Hepatocyte (in vitro differentiated cells): ENCODE results near the gene KRTAP10-2. TPM values are rescaled to one million over a fixed set of nuclear protein-coding genes. Genes with fewer than 3 reads are reported as not detected.
"Not testable (repeated sequence)": the region's sequence is repeated elsewhere in the genome, so short reads cannot be mapped to it uniquely, and the experiment has no call there.

Experiments
- DNase-seq: peaks from one replicate; pipeline ENCODE4 v3.0.0-alpha.2; 2016; ENCODE audit warnings: low spot score
- H2AFZ ChIP-seq: fragments of 200-600 bp; sonication (generic); 2 replicates; pipeline ENCODE4 v1.6.0; 2016; ENCODE audit warnings: antibody characterized with exemption, mild to moderate bottlenecking
- H3K27ac ChIP-seq: fragments of 200-600 bp; sonication (generic); 2 replicates; pipeline ENCODE4 v1.5.1; 2016; ENCODE audit warnings: mild to moderate bottlenecking
- H3K27me3 ChIP-seq: fragments of 200-600 bp; sonication (generic); 2 replicates; pipeline ENCODE4 v1.6.1; 2016
- H3K36me3 ChIP-seq: fragments of 200-600 bp; sonication (generic); replicated peaks from 2 replicates; pipeline ENCODE4 v1.5.1; 2016; ENCODE audit warnings: low read depth; ENCODE audit not compliant: insufficient read depth
- H3K4me1 ChIP-seq: fragments of 200-600 bp; sonication (generic); 2 replicates; pipeline ENCODE4 v1.5.1; 2016; ENCODE audit warnings: mild to moderate bottlenecking, moderate library complexity; ENCODE audit not compliant: insufficient read depth
- H3K4me2 ChIP-seq: fragments of 200-600 bp; sonication (generic); 2 replicates; pipeline ENCODE4 v1.6.0; 2016
- H3K4me3 ChIP-seq: fragments of 200-600 bp; sonication (generic); 2 replicates; pipeline ENCODE4 v1.5.1; 2016; ENCODE audit warnings: mild to moderate bottlenecking
- H3K79me2 ChIP-seq: fragments of 200-600 bp; sonication (generic); 2 replicates; pipeline ENCODE4 v1.6.0; 2017; ENCODE audit warnings: mild to moderate bottlenecking
- H3K9me2 ChIP-seq: fragments of 200-600 bp; sonication (generic); replicated peaks from 2 replicates; pipeline ENCODE4 v1.6.0; 2017; ENCODE audit warnings: mild to moderate bottlenecking; ENCODE audit not compliant: insufficient read depth
- H3K9me3 ChIP-seq: fragments of 200-600 bp; sonication (generic); 2 replicates; pipeline ENCODE4 v1.5.1; 2016; ENCODE audit warnings: low read depth, mild to moderate bottlenecking
- H4K20me1 ChIP-seq: fragments of 200-600 bp; sonication (generic); 2 replicates; pipeline ENCODE4 v1.6.0; 2016; ENCODE audit warnings: mild to moderate bottlenecking; ENCODE audit not compliant: insufficient read depth, poor library complexity, severe bottlenecking
- CTCF ChIP-seq: fragments of 200-600 bp; sonication (generic); IDR thresholded peaks from 2 replicates; pipeline ENCODE4 v1.5.1; 2016; ENCODE audit warnings: antibody characterized with exemption, mild to moderate bottlenecking; ENCODE audit not compliant: poor library complexity
- EZH2 ChIP-seq: fragments of 200-600 bp; sonication (generic); IDR thresholded peaks from 2 replicates; pipeline ENCODE4 v1.6.1; 2016; ENCODE audit warnings: antibody characterized with exemption, mild to moderate bottlenecking, borderline replicate concordance
- EZH2phosphoT487 ChIP-seq: fragments of 200-600 bp; sonication (generic); IDR thresholded peaks from one replicate; pipeline ENCODE4 v1.6.1; 2018; ENCODE audit warnings: antibody characterized with exemption, mild to moderate bottlenecking, low read depth, moderate library complexity; ENCODE audit not compliant: unreplicated experiment, severe bottlenecking
- WGBS: methylation state at CpG from one replicate; pipeline ENCODE4 v1.1.6; 2016; ENCODE audit warnings: low lambda C conversion rate; ENCODE audit errors: missing lambda C conversion rate; 5-methylcytosine and 5-hydroxymethylcytosine counted together
- polyA plus RNA-seq: library from polyadenylated mRNA; unstranded; fragments of >200 nt; fragmentation: Nextera tagmentation; extraction: Ambion mirVana; gene quantifications from 2 replicates; pipeline ENCODE4 v1.2.1, GENCODE V29; 2016
- total RNA-seq: library from RNA; depleted of rRNA; stranded (reverse); fragments of >200 nt; gene quantifications from 2 replicates; pipeline ENCODE4 v1.2.3, GENCODE V29; 2014

Gene KRTAP10-2
- total and polyA plus RNA-seq, 2 experiments from 2014 or later: not detected

- 96% methylated on average over 3 of the region's 3 CpGs for WGBS
- Histone ChIP-seq H3K4me1 (no peaks in the 10 kb centered on the region), H3K9me2 (no peaks in the 10 kb centered on the region), H3K36me3 (no peaks in the 10 kb centered on the region), H2AFZ (no peak overlapping the region), H4K20me1 (no peaks in the 10 kb centered on the region), H3K79me2 (no peaks in the 10 kb centered on the region), H3K9me3 (no peaks in the 10 kb centered on the region), H3K4me2 (no peak overlapping the region), H3K4me3 (no peak overlapping the region), H3K27me3 (peaks cover 4% of the 10 kb centered on the region), H3K27ac (no peak overlapping the region)
- no peak for DNase-seq
- TF ChIP-seq EZH2phosphoT487 (no peak), CTCF (no peak), EZH2 (no peak)
Observed at GRCh38 chr21:44581158-44581557, 29.9 kb upstream of the KRTAP10-2 start.

- not testable (repeated sequence) for H3K36me3 ChIP-seq, H3K27me3 ChIP-seq, H3K27ac ChIP-seq, H3K4me2 ChIP-seq, H3K4me1 ChIP-seq, H3K4me3 ChIP-seq, DNase-seq, H3K79me2 ChIP-seq, H3K9me2 ChIP-seq, H4K20me1 ChIP-seq, H2AFZ ChIP-seq, H3K9me3 ChIP-seq
- 78% methylated on average over 17 of the region's 19 CpGs for WGBS
Observed at GRCh38 chr21:44580231-44580821, 29.0 kb upstream of the KRTAP10-2 start, which contains the start of gene KRTAP10-5. TSS of gene KRTAP10-5 (minus strand) at chr21:44580604. CDS start at chr21:44580578, 26 bp downstream.

- no peak overlapping the region for H3K27ac ChIP-seq
- no peak overlapping the region for H3K4me3 ChIP-seq
- H2AFZ ChIP-seq: no peak overlapping the region
- no peaks in the 10 kb centered on the region for H3K9me3 ChIP-seq
- no peaks in the 10 kb centered on the region for H3K79me2 ChIP-seq
- peaks cover 4% of the 10 kb centered on the region for H3K27me3 ChIP-seq
- 89% methylated on average over 6 of the region's 7 CpGs for WGBS
- TF ChIP-seq CTCF (no peak), EZH2 (no peak), EZH2phosphoT487 (no peak)
- no peak overlapping the region for H3K4me2 ChIP-seq
- no peaks in the 10 kb centered on the region for H4K20me1 ChIP-seq
- H3K9me2 ChIP-seq: no peaks in the 10 kb centered on the region
- H3K4me1 ChIP-seq: peaks cover 3% of the 10 kb centered on the region
- no peak for DNase-seq
- no peaks in the 10 kb centered on the region for H3K36me3 ChIP-seq
Observed at GRCh38 chr21:44579833-44580144, 28.5 kb upstream of the KRTAP10-2 start.

GRCh38 chr21:44579056-44579832 lies 27.9 kb upstream of the KRTAP10-2 start:
- WGBS: 92% methylated on average over 9 of the region's 22 CpGs
- DNase-seq: no peak

More at GRCh38 chr21:44579056-44579832, 27.9 kb upstream of the KRTAP10-2 start:
- H3K27me3 ChIP-seq: peaks cover under 1% of the 10 kb centered on the region
- no peak overlapping the region for H3K4me2 ChIP-seq
- TF ChIP-seq EZH2phosphoT487 (no peak), EZH2 (no peak), CTCF (no peak)
- H3K4me1 ChIP-seq: peaks cover 3% of the 10 kb centered on the region
- H4K20me1 ChIP-seq: no peaks in the 10 kb centered on the region
- H2AFZ ChIP-seq: no peak overlapping the region
- H3K9me3 ChIP-seq: no peaks in the 10 kb centered on the region
- H3K4me3 ChIP-seq: no peak overlapping the region
- no peak overlapping the region for H3K27ac ChIP-seq
- no peaks in the 10 kb centered on the region for H3K36me3 ChIP-seq
- H3K9me2 ChIP-seq: no peaks in the 10 kb centered on the region
- H3K79me2 ChIP-seq: no peaks in the 10 kb centered on the region
